GM13976 (cell line): ENCODE measurements around the gene FRRS1L.

Experiments
- DNase-seq: peaks from one replicate; pipeline ENCODE4 v3.0.0; 2012; ENCODE audit warnings: low spot score
- in situ Hi-C: fragments of 300-500 bp; cut with MboI; formaldehyde crosslinking; loops from one replicate; pipeline ENCODE4 v1.12.0; 2022; ENCODE audit warnings: low sequenced_read_pairs, mixed read lengths, inconsistent platforms; ENCODE audit not compliant: unreplicated experiment
- TF ChIP-seq, protein P1 (sequence below): IDR thresholded peaks from 2 replicates; pipeline ENCODE4 v1.5.1; 2012; ENCODE audit warnings: borderline replicate concordance, mild to moderate bottlenecking; ENCODE audit not compliant: insufficient read depth; ENCODE audit errors: extremely low read depth, missing control alignments, control extremely low read depth

The FRRS1L gene

GRCh38 chr9:109083813-109084405 is 83.1 kb downstream of the FRRS1L start:
- no peak for DNase-seq
- in situ Hi-C loops = no loop called here
- TF ChIP-seq, protein P1, sequence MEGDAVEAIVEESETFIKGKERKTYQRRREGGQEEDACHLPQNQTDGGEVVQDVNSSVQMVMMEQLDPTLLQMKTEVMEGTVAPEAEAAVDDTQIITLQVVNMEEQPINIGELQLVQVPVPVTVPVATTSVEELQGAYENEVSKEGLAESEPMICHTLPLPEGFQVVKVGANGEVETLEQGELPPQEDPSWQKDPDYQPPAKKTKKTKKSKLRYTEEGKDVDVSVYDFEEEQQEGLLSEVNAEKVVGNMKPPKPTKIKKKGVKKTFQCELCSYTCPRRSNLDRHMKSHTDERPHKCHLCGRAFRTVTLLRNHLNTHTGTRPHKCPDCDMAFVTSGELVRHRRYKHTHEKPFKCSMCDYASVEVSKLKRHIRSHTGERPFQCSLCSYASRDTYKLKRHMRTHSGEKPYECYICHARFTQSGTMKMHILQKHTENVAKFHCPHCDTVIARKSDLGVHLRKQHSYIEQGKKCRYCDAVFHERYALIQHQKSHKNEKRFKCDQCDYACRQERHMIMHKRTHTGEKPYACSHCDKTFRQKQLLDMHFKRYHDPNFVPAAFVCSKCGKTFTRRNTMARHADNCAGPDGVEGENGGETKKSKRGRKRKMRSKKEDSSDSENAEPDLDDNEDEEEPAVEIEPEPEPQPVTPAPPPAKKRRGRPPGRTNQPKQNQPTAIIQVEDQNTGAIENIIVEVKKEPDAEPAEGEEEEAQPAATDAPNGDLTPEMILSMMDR = no peak

DNA sequence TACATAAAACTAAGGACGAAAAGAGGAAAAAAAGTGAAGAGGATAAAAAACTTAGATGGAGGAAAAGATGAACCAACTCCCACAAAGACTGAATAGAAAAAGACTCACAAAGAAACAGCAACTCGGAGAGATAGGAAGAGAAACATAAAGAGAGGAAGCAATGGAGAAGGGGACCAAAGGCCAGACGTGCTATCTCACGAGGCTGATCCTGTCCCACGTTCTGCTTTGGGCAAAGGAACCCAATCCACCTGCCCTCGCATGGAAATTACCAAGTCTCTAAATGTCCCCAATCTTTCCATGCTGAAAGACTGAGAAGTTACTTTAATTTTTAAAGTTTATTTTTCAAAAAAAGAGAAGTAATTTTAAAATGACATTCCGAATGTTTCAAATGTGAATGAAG is 83.9 kb downstream of the FRRS1L start:
- in situ Hi-C loops = no loop called here
- no peak for DNase-seq
- TF ChIP-seq, protein P1 = no peak

DNA sequence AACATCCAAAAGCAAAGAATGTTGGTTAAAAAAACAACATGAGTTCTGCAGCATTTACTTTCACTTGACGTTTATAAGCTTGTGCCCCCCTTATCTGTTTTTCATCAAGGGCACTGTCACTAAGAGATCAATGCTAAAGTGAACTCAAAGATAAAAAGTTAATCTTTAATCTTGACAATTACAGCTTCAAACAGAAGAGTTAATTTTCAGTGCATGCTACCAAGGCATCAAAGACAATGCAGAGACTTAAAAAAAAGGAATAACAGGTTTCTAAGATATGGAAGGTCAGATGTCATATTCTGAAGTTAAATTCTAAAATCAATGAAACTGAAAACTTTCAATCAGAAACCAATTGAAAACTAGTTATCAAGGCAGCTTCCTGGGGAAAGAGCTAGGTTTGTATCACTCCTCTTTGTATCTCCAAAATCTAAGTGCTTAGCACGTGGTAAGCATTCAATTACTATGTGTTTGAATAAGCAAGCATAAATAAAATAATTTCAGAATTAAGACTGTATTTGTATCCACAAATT is 84.9 kb downstream of the FRRS1L start:
- DNase-seq = no peak
- TF ChIP-seq, protein P1 = no peak
- in situ Hi-C loops = no loop called here
